SU-DHL-6 (cell line): ENCODE measurements around the gene CFAP99.

ENCODE experiments used
- H2AFZ ChIP-seq: fragments of 200-600 bp; sonication (generic); 2 replicates; pipeline ENCODE4 v1.6.1; 2014; ENCODE audit warnings: low read depth, mild to moderate bottlenecking, moderate library complexity, mixed read lengths, antibody characterized with exemption, low read length; ENCODE audit not compliant: severe bottlenecking
- H3F3A ChIP-seq: fragments of 200-600 bp; shearing (Covaris generic); 2 replicates; pipeline ENCODE4 v1.6.0; 2016; ENCODE audit warnings: antibody characterized with exemption, mild to moderate bottlenecking; ENCODE audit not compliant: insufficient read depth
- H3K27ac ChIP-seq: fragments of 200-600 bp; sonication (generic); 2 replicates; pipeline ENCODE4 v1.5.1; 2016; ENCODE audit warnings: low read depth, mild to moderate bottlenecking, low read length, moderate library complexity, mixed read lengths
- H3K27me3 ChIP-seq: fragments of 200-600 bp; sonication (generic), shearing (Covaris generic); 2 replicates; pipeline ENCODE4 v1.6.0; 2014; ENCODE audit warnings: mild to moderate bottlenecking, low read length
- H3K36me3 ChIP-seq: fragments of 200-600 bp; sonication (generic); 2 replicates; pipeline ENCODE4 v1.6.1; 2014; ENCODE audit warnings: mild to moderate bottlenecking, low read length, mixed read lengths
- H3K4me2 ChIP-seq: fragments of 300-600, 200-600 bp; shearing (Covaris generic), sonication (generic); 2 replicates; pipeline ENCODE4 v1.6.0; 2014; ENCODE audit warnings: low read length, low read depth, mild to moderate bottlenecking; ENCODE audit not compliant: poor library complexity, severe bottlenecking
- H3K4me3 ChIP-seq: fragments of 200-600 bp; sonication (generic); 2 replicates; pipeline ENCODE4 v1.5.1; 2014; ENCODE audit warnings: antibody characterized with exemption, low read length, mild to moderate bottlenecking, mixed read lengths; ENCODE audit not compliant: insufficient read depth, poor library complexity, severe bottlenecking
- H3K79me2 ChIP-seq: fragments of 200-600 bp; sonication (generic); 2 replicates; pipeline ENCODE4 v1.6.1; 2014; ENCODE audit warnings: mild to moderate bottlenecking, low read length, moderate library complexity; ENCODE audit not compliant: insufficient read depth
- H3K9ac ChIP-seq: fragments of 200-600 bp; sonication (generic); 2 replicates; pipeline ENCODE4 v1.7.0; 2014; ENCODE audit warnings: mild to moderate bottlenecking, low read length
- H3K9me2 ChIP-seq: fragments of 200-600 bp; sonication (generic); replicated peaks from 2 replicates; pipeline ENCODE4 v1.6.1; 2014; ENCODE audit warnings: low read length; ENCODE audit not compliant: insufficient read depth
- H3K9me3 ChIP-seq: fragments of 200-600 bp; sonication (generic); 2 replicates; pipeline ENCODE4 v1.6.1; 2014; ENCODE audit warnings: low read length, mixed read lengths; ENCODE audit not compliant: insufficient read depth
- H4K20me1 ChIP-seq: fragments of 200-600 bp; sonication (generic); 2 replicates; pipeline ENCODE4 v1.6.1; 2014; ENCODE audit warnings: low read depth, mild to moderate bottlenecking, antibody characterized with exemption, low read length, moderate library complexity, mixed read lengths
- EZH2phosphoT487 ChIP-seq: fragments of 200-600 bp; sonication (generic), shearing (Covaris generic); conservative IDR thresholded peaks from 2 replicates; pipeline ENCODE4 v1.6.1; 2018; ENCODE audit warnings: mild to moderate bottlenecking, antibody characterized with exemption, low read length, moderate library complexity, mixed read lengths
- TF ChIP-seq, protein P1 (sequence below): fragments of 200-600 bp; sonication (generic); IDR thresholded peaks from one replicate; pipeline ENCODE4 v1.5.1; 2017; ENCODE audit warnings: antibody characterized with exemption, mild to moderate bottlenecking, low read length, moderate library complexity; ENCODE audit not compliant: insufficient read depth, poor library complexity, severe bottlenecking

CFAP99 gene

DNA sequence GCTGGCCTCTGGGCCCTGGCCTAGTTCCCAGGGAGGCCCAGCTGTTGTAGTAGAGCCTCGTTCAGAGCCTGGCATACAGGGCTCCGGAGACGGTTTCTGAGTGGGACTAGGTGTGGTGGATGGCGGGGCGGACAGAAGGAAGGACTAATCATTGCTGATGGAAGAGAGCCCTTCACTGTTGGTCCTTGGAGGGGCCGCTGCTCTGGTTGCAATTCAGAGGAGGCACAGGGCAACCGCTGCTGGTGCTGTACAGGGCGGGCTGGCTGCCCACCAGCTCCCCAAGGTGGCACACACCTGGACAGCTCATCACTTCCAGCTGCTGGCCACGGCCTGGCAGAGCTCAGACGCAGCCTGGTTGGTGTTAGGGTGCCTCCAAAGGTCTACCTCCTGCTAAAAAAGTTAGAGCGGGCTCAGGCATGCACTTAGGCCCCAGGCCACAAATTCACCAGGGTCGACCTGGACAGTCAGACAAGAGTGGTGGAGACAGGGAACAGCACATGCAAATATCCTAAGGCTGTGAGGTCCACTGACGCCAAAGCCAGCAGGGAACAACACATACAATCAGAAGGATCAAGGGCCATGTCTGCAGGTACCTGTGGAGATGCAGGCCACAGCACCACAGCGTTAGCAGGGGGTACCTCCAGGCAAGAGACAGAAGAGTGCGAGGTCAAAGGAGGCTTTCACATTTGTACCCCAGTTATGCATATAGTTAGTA lies 42.6 kb downstream of the CFAP99 start:
- H3K9me3 ChIP-seq, result no peaks in the 10 kb centered on the region
- no peaks in the 10 kb centered on the region for H3K27me3 ChIP-seq
- H3K4me3 ChIP-seq, result no peak overlapping the region
- H3K36me3 ChIP-seq, result no peaks in the 10 kb centered on the region
- no peaks in the 10 kb centered on the region for H3K9me2 ChIP-seq
- H3F3A ChIP-seq, result no peaks in the 10 kb centered on the region
- no peak overlapping the region for H3K9ac ChIP-seq
- H3K27ac ChIP-seq, result no peak overlapping the region
- H2AFZ ChIP-seq, result no peak overlapping the region
- H3K4me2 ChIP-seq, result no peak overlapping the region
- H3K79me2 ChIP-seq, result no peaks in the 10 kb centered on the region
- TF ChIP-seq, protein P1, sequence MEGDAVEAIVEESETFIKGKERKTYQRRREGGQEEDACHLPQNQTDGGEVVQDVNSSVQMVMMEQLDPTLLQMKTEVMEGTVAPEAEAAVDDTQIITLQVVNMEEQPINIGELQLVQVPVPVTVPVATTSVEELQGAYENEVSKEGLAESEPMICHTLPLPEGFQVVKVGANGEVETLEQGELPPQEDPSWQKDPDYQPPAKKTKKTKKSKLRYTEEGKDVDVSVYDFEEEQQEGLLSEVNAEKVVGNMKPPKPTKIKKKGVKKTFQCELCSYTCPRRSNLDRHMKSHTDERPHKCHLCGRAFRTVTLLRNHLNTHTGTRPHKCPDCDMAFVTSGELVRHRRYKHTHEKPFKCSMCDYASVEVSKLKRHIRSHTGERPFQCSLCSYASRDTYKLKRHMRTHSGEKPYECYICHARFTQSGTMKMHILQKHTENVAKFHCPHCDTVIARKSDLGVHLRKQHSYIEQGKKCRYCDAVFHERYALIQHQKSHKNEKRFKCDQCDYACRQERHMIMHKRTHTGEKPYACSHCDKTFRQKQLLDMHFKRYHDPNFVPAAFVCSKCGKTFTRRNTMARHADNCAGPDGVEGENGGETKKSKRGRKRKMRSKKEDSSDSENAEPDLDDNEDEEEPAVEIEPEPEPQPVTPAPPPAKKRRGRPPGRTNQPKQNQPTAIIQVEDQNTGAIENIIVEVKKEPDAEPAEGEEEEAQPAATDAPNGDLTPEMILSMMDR, result no peak
- TF ChIP-seq EZH2phosphoT487, result no peak
- no peaks in the 10 kb centered on the region for H4K20me1 ChIP-seq

DNA sequence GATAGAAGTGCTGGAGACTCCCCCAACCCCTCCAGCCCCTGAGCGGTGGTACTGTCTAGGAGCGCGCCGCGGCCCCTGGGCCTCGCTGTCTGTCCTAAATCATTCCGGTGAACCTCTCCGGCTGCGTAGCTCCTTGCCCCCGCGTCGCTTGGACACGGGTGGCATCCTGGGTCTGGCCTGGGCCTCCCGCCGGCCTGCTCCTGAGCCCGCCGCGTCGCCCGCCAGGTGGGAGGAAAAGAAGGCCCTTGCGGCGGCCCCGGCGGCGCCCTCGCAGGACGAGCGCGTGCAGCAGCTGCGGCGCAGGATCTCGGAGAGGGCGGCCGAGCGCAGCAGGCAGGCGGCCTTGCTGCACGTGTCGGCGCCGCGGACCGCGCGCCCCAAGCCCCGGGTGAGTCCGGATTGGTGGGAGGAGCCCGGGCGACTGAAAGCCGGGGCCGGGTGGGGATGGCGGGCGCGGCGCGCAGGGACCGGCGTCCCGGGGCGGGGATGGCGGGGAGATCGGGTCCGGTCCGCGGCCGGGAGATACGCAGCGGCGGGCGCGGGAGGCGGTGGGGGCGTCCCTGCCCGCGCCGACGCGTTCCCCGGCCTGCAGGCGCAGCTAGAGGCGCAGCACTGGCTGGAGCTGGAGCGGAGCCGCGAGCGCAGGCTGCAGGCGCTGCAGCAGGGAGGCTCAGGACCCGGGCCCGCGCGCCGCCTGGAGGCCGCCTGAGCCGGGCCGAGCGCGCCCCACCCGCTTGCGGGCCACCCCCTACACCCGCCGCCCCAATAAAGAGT lies 43.6 kb downstream of the CFAP99 start:
- no peaks in the 10 kb centered on the region for H3K9me3 ChIP-seq
- TF ChIP-seq EZH2phosphoT487, result no peak
- TF ChIP-seq, protein P1, result peak; percentile 35
- H3K9ac ChIP-seq, result peak overlapping the region; percentile 51
- peak overlapping the region; percentile 59 for H3K4me2 ChIP-seq
- no peaks in the 10 kb centered on the region for H3K9me2 ChIP-seq
- peak overlapping the region; percentile 58 for H3K4me3 ChIP-seq
- no peaks in the 10 kb centered on the region for H3K79me2 ChIP-seq
- H3K27me3 ChIP-seq, result no peaks in the 10 kb centered on the region
- no peak overlapping the region for H3K27ac ChIP-seq
- H3F3A ChIP-seq, result no peaks in the 10 kb centered on the region
- H4K20me1 ChIP-seq, result no peaks in the 10 kb centered on the region
- peak overlapping the region; percentile 34 for H2AFZ ChIP-seq
- H3K36me3 ChIP-seq, result no peaks in the 10 kb centered on the region

DNA sequence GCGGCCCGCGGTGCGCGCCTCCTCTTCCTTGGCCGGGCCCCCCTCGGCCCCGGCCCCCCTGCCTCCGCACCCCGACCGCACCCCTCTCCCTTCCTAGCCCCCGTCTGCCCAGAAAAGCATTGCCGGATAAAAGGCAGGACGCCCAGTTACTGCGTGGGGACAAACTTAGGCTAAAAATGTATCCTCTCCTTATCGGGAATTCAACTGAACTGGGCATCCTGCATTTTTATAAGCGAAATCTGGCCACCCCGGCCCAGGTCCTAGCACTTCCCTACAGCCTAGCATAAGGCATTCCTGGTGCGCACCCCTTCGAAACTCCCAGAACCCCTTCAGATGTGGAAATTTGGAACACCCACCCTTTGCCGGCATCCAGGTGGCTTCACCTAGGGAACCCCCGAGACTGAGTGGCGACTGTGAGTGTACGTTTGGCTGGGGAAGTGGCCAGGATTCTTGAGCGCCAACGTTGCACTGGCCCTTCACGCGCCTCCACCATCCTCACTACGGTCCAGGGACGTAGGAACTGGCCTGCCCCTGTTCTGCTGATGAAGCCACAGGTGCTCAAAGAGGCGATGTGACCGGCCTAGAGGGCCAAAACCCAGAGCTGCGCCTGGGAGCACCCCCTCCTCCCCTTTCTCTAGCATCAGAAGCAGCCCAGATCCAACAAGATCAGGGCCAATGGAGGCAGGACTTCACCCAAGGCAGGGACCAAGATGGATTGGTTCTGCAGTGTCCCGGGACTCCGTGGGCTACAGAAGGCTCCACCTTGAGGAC lies 44.4 kb downstream of the CFAP99 start:
- Histone ChIP-seq H3K27me3 (no peaks in the 10 kb centered on the region), H3K9ac (peak overlapping the region; percentile 51), H2AFZ (no peak overlapping the region), H3K36me3 (no peaks in the 10 kb centered on the region), H3K4me3 (peak overlapping the region; percentile 58), H3K4me2 (peak overlapping the region; percentile 59), H3K9me3 (no peaks in the 10 kb centered on the region), H4K20me1 (no peaks in the 10 kb centered on the region), H3K9me2 (no peaks in the 10 kb centered on the region), H3K27ac (no peak overlapping the region), H3F3A (no peaks in the 10 kb centered on the region), H3K79me2 (peaks cover under 1% of the 10 kb centered on the region; the same call in 1 of the 2 replicates)
- TF ChIP-seq, protein P1, result no peak
- TF ChIP-seq EZH2phosphoT487, result no peak
